Activated effector memory CD4-positive, alpha-beta T cell treated with Interleukin-2 at 50 U/mL for 16 hours (primary cell): Measurements from ENCODE around the gene TOGARAM1.
"Not testable (repeated sequence)": the region's sequence is repeated elsewhere in the genome, so short reads cannot be mapped to it uniquely, and the experiment has no call there.

Experiments used
- DNase-seq: peaks from one replicate; pipeline ENCODE4 v3.0.0-alpha.2; 2020

The TOGARAM1 gene

GRCh38 chr14:45051180-45051579, 89.2 kb downstream of the TOGARAM1 start:
- no peak for DNase-seq

GRCh38 chr14:45051896-45052295, 89.9 kb downstream of the TOGARAM1 start:
- DNase-seq = no peak

- no peak for DNase-seq
These were observed 95.4 kb downstream of the TOGARAM1 start for GRCh38 chr14:45057349-45057748.

GRCh38 chr14:45057881-45058364, 95.9 kb downstream of the TOGARAM1 start:
- DNase-seq = no peak

GRCh38 chr14:45060551-45060950, 98.6 kb downstream of the TOGARAM1 start:
- no peak for DNase-seq

- DNase-seq = no peak
These were observed 103.5 kb downstream of the TOGARAM1 start for GRCh38 chr14:45065540-45065939.

GRCh38 chr14:45065956-45066355, 104.0 kb downstream of the TOGARAM1 start:
- no peak for DNase-seq

- DNase-seq = no peak
These were observed 104.7 kb downstream of the TOGARAM1 start for GRCh38 chr14:45066667-45067066.

GRCh38 chr14:45068396-45068795, 106.4 kb downstream of the TOGARAM1 start:
- no peak for DNase-seq

- no peak for DNase-seq
These were observed 108.2 kb downstream of the TOGARAM1 start for GRCh38 chr14:45070215-45070614.

GRCh38 chr14:45072126-45072525, 110.1 kb downstream of the TOGARAM1 start:
- DNase-seq = no peak

- DNase-seq = no peak
These were observed 111.4 kb downstream of the TOGARAM1 start for GRCh38 chr14:45073231-45073879.

GRCh38 chr14:45078323-45078722, 116.3 kb downstream of the TOGARAM1 start:
- no peak for DNase-seq

GRCh38 chr14:45080416-45080968, 118.5 kb downstream of the TOGARAM1 start:
- not testable (repeated sequence) for DNase-seq

- DNase-seq = not testable (repeated sequence)
These were observed 119.1 kb downstream of the TOGARAM1 start for GRCh38 chr14:45081096-45081495.

GRCh38 chr14:45082420-45082819, 120.4 kb downstream of the TOGARAM1 start:
- no peak for DNase-seq

GRCh38 chr14:45083617-45083975, 121.6 kb downstream of the TOGARAM1 start:
- no peak for DNase-seq

- peak; percentile 93 for DNase-seq
These were observed 122.2 kb downstream of the TOGARAM1 start, which contains the start of gene PRPF39 for GRCh38 chr14:45083976-45084722. PRPF39 (plus strand) TSS chr14:45084116; CDS start chr14:45095240, 11,124 bp downstream.

- no peak for DNase-seq
These were observed 123.0 kb downstream of the TOGARAM1 start for GRCh38 chr14:45084946-45085346.

- DNase-seq = no peak
These were observed 127.8 kb downstream of the TOGARAM1 start for GRCh38 chr14:45089813-45090212.

- no peak for DNase-seq
These were observed 129.7 kb downstream of the TOGARAM1 start for GRCh38 chr14:45091710-45092109.

- no peak for DNase-seq
These were observed 132.3 kb downstream of the TOGARAM1 start for GRCh38 chr14:45094275-45094674.

- DNase-seq = no peak
These were observed 133.2 kb downstream of the TOGARAM1 start for GRCh38 chr14:45095143-45095542.

GRCh38 chr14:45096218-45096617, 134.2 kb downstream of the TOGARAM1 start:
- DNase-seq = no peak
